K562 (cell line): ENCODE measurements around the gene PTK6. TPM values are rescaled to one million over a fixed set of nuclear protein-coding genes. Genes with fewer than 3 reads are reported as not detected.

Source experiments
- ATAC-seq: fragments of 200-7000 bp; cut with Tn5 transposase; 3 replicates; pipeline ENCODE4 v1.9.1; 2020; ENCODE audit warnings: moderate library complexity
- BruUV-seq: library from RNA; stranded (reverse); fragments of 400-500 nt; replicated peaks from 2 replicates; lab custom pipeline; 2021; lab: Mats Ljungman, UMichigan
- CTCF ChIA-PET: fragments of 300-600 bp; formaldehyde crosslinking; extraction: SDS; loops from one replicate; lab custom pipeline; 2021; ENCODE audit warnings: low intra/inter-chr PET ratio; lab: Yijun Ruan, JAX
- POLR2A ChIA-PET: fragments of 300-600, 350-650 bp; sonication (Branson Sonifier 250); formaldehyde crosslinking; extraction: SDS; loops from one replicate; lab custom pipeline; 2021; ENCODE audit warnings: antibody characterized with exemption, inconsistent platforms; lab: Yijun Ruan, JAX
- DNase-seq, 4 experiments: peaks; one replicate each; pipeline versions ENCODE4 v3.0.0 to v3.0.0-alpha.2; 2011 to 2018; ENCODE audit warnings: low spot score in 3 of 4, mixed read lengths in 3 of 4; ENCODE audit errors: extremely low read depth in 1 of 4
- FAIRE-seq: peaks from 2 replicates; lab custom pipeline; 2011; peaks lifted over from hg19 to GRCh38; lab: Jason Lieb, UNC
- H2AFZ ChIP-seq: 2 replicates; pipeline ENCODE4 v1.6.0; 2011; ENCODE audit warnings: low read depth, low read length, control low read depth, inconsistent platforms
- H3K27ac ChIP-seq: fragments of 200-600 bp; 3 replicates; pipeline ENCODE4 v1.8.0; 2011; ENCODE audit warnings: low read depth, mild to moderate bottlenecking, control low read depth, inconsistent platforms, low read length, moderate library complexity, mixed read lengths; ENCODE audit errors: extremely low read depth
- H3K27me3 ChIP-seq, 2 experiments: fragments of 300-600 bp in 1 of 2; 2 replicates in 1 of 2; 3 replicates in 1 of 2; pipeline versions ENCODE4 v1.6.0 to v1.8.0; 2011; ENCODE audit warnings: inconsistent platforms in 2 of 2, low read length in 2 of 2, mild to moderate bottlenecking in 1 of 2, mixed read lengths in 1 of 2, moderate library complexity in 1 of 2; ENCODE audit not compliant: control insufficient read depth in 2 of 2, insufficient read depth in 2 of 2
- H3K36me3 ChIP-seq: fragments of 300-600 bp; 3 replicates; pipeline ENCODE4 v1.8.0; 2011; ENCODE audit warnings: mild to moderate bottlenecking, low read length, inconsistent platforms; ENCODE audit not compliant: control insufficient read depth, insufficient read depth
- H3K4me1 ChIP-seq, 2 experiments: fragments of 200-600 bp in 1 of 2; replicated peaks in 1 of 2; 2 replicates in 1 of 2; 3 replicates in 1 of 2; pipeline versions ENCODE4 v1.5.1 to v1.8.0; 2011; ENCODE audit warnings: inconsistent platforms in 2 of 2, low read length in 2 of 2, mild to moderate bottlenecking in 1 of 2, mixed read lengths in 1 of 2, moderate library complexity in 1 of 2; ENCODE audit not compliant: control insufficient read depth in 2 of 2, insufficient read depth in 2 of 2
- H3K4me2 ChIP-seq: 2 replicates; pipeline ENCODE4 v1.6.1; 2011; ENCODE audit warnings: low read length, control low read depth, inconsistent platforms, mixed read lengths; ENCODE audit not compliant: insufficient read depth
- H3K4me3 ChIP-seq: fragments of 200-600 bp; sonication (generic), shearing (Covaris generic); 2 replicates; pipeline ENCODE4 v1.5.1; 2016; ENCODE audit warnings: control low read depth, inconsistent platforms
- H3K79me2 ChIP-seq: fragments of 200-600 bp; 3 replicates; pipeline ENCODE4 v1.8.0; 2011; ENCODE audit warnings: low read length, inconsistent platforms; ENCODE audit not compliant: control insufficient read depth, insufficient read depth
- H3K9ac ChIP-seq, 2 experiments: 2 replicates each; pipeline versions ENCODE4 v1.6.0 to v1.6.1; 2011; ENCODE audit warnings: low read depth in 2 of 2, low read length in 2 of 2, control low read depth in 1 of 2, inconsistent platforms in 1 of 2, mild to moderate bottlenecking in 1 of 2, mixed read lengths in 1 of 2; ENCODE audit not compliant: insufficient read depth in 1 of 2
- H3K9me1 ChIP-seq: one replicate; pipeline ENCODE4 v1.6.0; 2011; ENCODE audit warnings: inconsistent platforms, mild to moderate bottlenecking, low read length, moderate library complexity; ENCODE audit not compliant: control insufficient read depth, insufficient read depth
- H3K9me3 ChIP-seq: replicated peaks from 2 replicates; pipeline ENCODE4 v1.5.1; 2011; ENCODE audit warnings: low read depth, low read length, inconsistent platforms; ENCODE audit not compliant: control insufficient read depth, insufficient read depth
- H4K20me1 ChIP-seq: replicated peaks from 2 replicates; pipeline ENCODE4 v1.6.1; 2011; ENCODE audit warnings: low read length, inconsistent platforms, mixed read lengths; ENCODE audit not compliant: control insufficient read depth, insufficient read depth
- CBFA2T3 ChIP-seq: fragments of 450-650 bp; IDR thresholded peaks from 2 replicates; pipeline ENCODE4 v1.6.1; 2017
- CBFB ChIP-seq: sonication (generic); formaldehyde crosslinking; IDR thresholded peaks from 2 replicates; pipeline ENCODE4 v1.4.0; 2020; ENCODE audit warnings: mild to moderate bottlenecking, missing genetic modification reagents
- DEAF1 ChIP-seq: fragments of 450-650 bp; formaldehyde crosslinking; IDR thresholded peaks from 2 replicates; pipeline ENCODE4 v1.4.0; 2020; ENCODE audit warnings: mild to moderate bottlenecking, moderate library complexity
- FIP1L1 ChIP-seq: fragments of 200-400 bp; formaldehyde crosslinking; IDR thresholded peaks from 2 replicates; pipeline ENCODE4 v1.6.1; 2018; ENCODE audit warnings: mild to moderate bottlenecking, low read depth, low read length; ENCODE audit not compliant: poor library complexity, severe bottlenecking
- HNRNPUL1 ChIP-seq: fragments of 200-400 bp; formaldehyde crosslinking; IDR thresholded peaks from 2 replicates; pipeline ENCODE4 v1.6.1; 2017; ENCODE audit warnings: low read length
- POLR2H ChIP-seq: IDR thresholded peaks from 2 replicates; pipeline ENCODE4 v1.6.1; 2016; ENCODE audit warnings: missing genetic modification characterization, low read depth, mild to moderate bottlenecking, control low read depth, missing compliant biosample characterization, moderate library complexity
- RBM25 ChIP-seq: fragments of 200-400 bp; formaldehyde crosslinking; IDR thresholded peaks from 2 replicates; pipeline ENCODE4 v1.6.1; 2018; ENCODE audit warnings: low read length, low read depth, moderate library complexity; ENCODE audit not compliant: severe bottlenecking
- RFX5 ChIP-seq: IDR thresholded peaks from 2 replicates; pipeline ENCODE4 v1.6.1; 2011; ENCODE audit warnings: low read depth, mild to moderate bottlenecking, improper control_type of control experiment, low read length
- USF2 ChIP-seq: sonication (generic); formaldehyde crosslinking; IDR thresholded peaks from 2 replicates; pipeline ENCODE4 v1.5.0; 2020; ENCODE audit warnings: missing genetic modification reagents
- ZFPM2 ChIP-seq: fragments of 250-450 bp; sonication (Bioruptor Pico); IDR thresholded peaks from 2 replicates; pipeline ENCODE4 v1.5.1; 2022; ENCODE audit warnings: mild to moderate bottlenecking
- ZNF347 ChIP-seq: fragments of 450-650 bp; formaldehyde crosslinking; IDR thresholded peaks from 2 replicates; pipeline ENCODE4 v1.4.0; 2020; ENCODE audit warnings: low read depth, mild to moderate bottlenecking, moderate library complexity
- ZNF384 ChIP-seq: IDR thresholded peaks from 2 replicates; pipeline ENCODE4 v1.6.1; 2012; ENCODE audit warnings: low read depth, low read length, improper control_type of control experiment
- ZNF445 ChIP-seq: fragments of 250-450 bp; sonication (Bioruptor Pico); IDR thresholded peaks from 2 replicates; pipeline ENCODE4 v1.4.0; 2020; ENCODE audit warnings: low read depth, mild to moderate bottlenecking, moderate library complexity
- ZNF507 ChIP-seq: conservative IDR thresholded peaks from 2 replicates; pipeline ENCODE4 v1.6.1; 2017; ENCODE audit warnings: missing genetic modification characterization, missing compliant biosample characterization
- ZNF766 ChIP-seq: fragments of 200-800 bp; sonication (Bioruptor generic); conservative IDR thresholded peaks from 2 replicates; pipeline ENCODE4 v1.6.1; 2016; ENCODE audit warnings: missing genetic modification characterization, missing compliant biosample characterization
- WGBS: fragments of 100-300 bp; shearing (Covaris generic); methylation state at CpG from one replicate; pipeline ENCODE4 v1.1.6; 2016; ENCODE audit warnings: low coverage, mixed read lengths; ENCODE audit not compliant: insufficient coverage; ENCODE audit errors: missing lambda C conversion rate; 5-methylcytosine and 5-hydroxymethylcytosine counted together
- in situ Hi-C: fragments of 300-500 bp; cut with MboI; formaldehyde crosslinking; loops from 4 replicates; pipeline ENCODE4 v1.15.0; 2018; ENCODE audit warnings: inconsistent platforms, mixed read lengths
- intact Hi-C: fragments of 100-400 bp; cut with micrococcal nuclease; formaldehyde crosslinking; loops from 2 replicates; pipeline ENCODE4 v1.14.2; 2022
- polyA plus RNA-seq, 8 experiments: library from polyadenylated mRNA; depleted of rRNA in 4 of 8; stranded (reverse) in 5 of 8; unstranded in 3 of 8; fragments of >200 nt; fragmentation: Nextera tagmentation in 2 of 8; fragmentation: Illumina TruSeq in 1 of 8; extraction: Ambion mirVana in 2 of 8; extraction: Trizol in 1 of 8; gene quantifications; 2 replicates each; pipeline versions ENCODE4 v1.2.1 to v1.2.3, GENCODE V29; 2011 to 2014; ENCODE audit warnings: inconsistent platforms in 1 of 8, missing spikeins in 1 of 8
- total RNA-seq, 7 experiments: library from RNA; depleted of rRNA in 6 of 7; stranded (reverse); fragments of >200 nt in 6 of 7; fragmentation: Illumina TruSeq in 2 of 7; extraction: Trizol in 2 of 7; gene quantifications; 2 replicates each; pipeline versions ENCODE4 v1.2.1 to v1.2.3, GENCODE V29; 2011 to 2021; ENCODE audit warnings: low replicate concordance in 1 of 7
- TF ChIP-seq, protein P1 (sequence below): fragments of 450-650 bp; formaldehyde crosslinking; conservative IDR thresholded peaks from 2 replicates; pipeline ENCODE4 v1.4.0; 2022; ENCODE audit warnings: mild to moderate bottlenecking, missing genetic modification characterization
- TF ChIP-seq, protein P2 (sequence below): sonication (generic); formaldehyde crosslinking; IDR thresholded peaks from 2 replicates; pipeline ENCODE4 v1.8.0; 2022; ENCODE audit warnings: mild to moderate bottlenecking, missing genetic modification reagents

The PTK6 gene
- total and polyA plus RNA-seq, 9 of the 15 experiments (the other 6 are each of a cell fraction or from before 2014, with no cell fraction given) = 0.07 TPM; not detected in 8

GRCh38 chr20:63492518-63492917, 44.7 kb downstream of the PTK6 start (continued):
- no peak for TF ChIP-seq HNRNPUL1

DNA sequence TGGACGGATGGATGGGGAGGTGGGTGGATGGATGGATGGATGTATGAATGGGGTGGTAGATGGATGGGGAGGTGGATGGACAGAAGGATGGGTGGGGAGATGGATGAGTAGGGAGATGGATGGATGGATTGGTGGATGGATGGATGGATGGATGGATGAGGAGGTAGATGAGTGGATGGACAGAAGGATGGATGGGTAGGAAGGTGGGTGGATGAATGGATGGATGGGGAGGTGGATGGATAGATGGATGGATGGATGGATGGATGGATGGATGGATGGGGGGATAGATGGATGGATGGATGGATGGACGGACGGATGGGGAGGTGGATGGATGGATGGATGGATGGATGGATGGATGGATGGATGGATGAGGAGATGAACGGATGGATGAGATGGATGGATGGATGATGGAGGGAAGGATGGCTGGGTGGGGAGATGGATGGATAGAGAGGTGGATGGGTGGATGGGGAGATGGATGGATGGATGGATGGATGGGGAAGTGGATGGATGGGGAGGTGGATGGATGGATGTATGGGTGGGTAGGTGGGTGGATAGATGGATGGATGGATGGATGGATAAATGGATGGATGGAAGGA, 45.4 kb downstream of the PTK6 start:
- no peak overlapping the region for H3K27ac ChIP-seq
- POLR2A ChIA-PET = no interaction called here
- in situ Hi-C loops (no loop called here), intact Hi-C loops (no loop called here)
- H3K36me3 ChIP-seq = no peaks in the 10 kb centered on the region
- peaks cover 8% of the 10 kb centered on the region for H4K20me1 ChIP-seq
- BruUV-seq = no TSS peak
- H3K9me3 ChIP-seq = no peaks in the 10 kb centered on the region
- no peak for ATAC-seq
- CTCF ChIA-PET = no interaction called here
- H3K4me3 ChIP-seq = no peak overlapping the region
- no peak overlapping the region for H3K4me2 ChIP-seq
- H3K4me1 ChIP-seq = peaks cover 0 to 40% of the 10 kb centered on the region in 2 experiments; a peak in 3 of 5 replicates
- no peaks in the 10 kb centered on the region for H3K27me3 ChIP-seq
- WGBS = 7% methylated on average over 2 of the region's 4 CpGs
- H3K9ac ChIP-seq = no peak overlapping the region
- DNase-seq = no peak
- H2AFZ ChIP-seq = no peak overlapping the region
- H3K79me2 ChIP-seq = no peaks in the 10 kb centered on the region
- no peak for FAIRE-seq
- H3K9me1 ChIP-seq = no peaks in the 10 kb centered on the region
- TF ChIP-seq CBFA2T3 = no peak
- TF ChIP-seq, protein P1, sequence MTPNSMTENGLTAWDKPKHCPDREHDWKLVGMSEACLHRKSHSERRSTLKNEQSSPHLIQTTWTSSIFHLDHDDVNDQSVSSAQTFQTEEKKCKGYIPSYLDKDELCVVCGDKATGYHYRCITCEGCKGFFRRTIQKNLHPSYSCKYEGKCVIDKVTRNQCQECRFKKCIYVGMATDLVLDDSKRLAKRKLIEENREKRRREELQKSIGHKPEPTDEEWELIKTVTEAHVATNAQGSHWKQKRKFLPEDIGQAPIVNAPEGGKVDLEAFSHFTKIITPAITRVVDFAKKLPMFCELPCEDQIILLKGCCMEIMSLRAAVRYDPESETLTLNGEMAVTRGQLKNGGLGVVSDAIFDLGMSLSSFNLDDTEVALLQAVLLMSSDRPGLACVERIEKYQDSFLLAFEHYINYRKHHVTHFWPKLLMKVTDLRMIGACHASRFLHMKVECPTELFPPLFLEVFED (CRISPR knock-in tag) = no peak
- TF ChIP-seq ZNF384 = no peak
- TF ChIP-seq ZFPM2 (CRISPR knock-in tag) = no peak
- no peak for TF ChIP-seq ZNF766
- TF ChIP-seq CBFB (CRISPR knock-in tag) = no peak
- TF ChIP-seq, protein P2, sequence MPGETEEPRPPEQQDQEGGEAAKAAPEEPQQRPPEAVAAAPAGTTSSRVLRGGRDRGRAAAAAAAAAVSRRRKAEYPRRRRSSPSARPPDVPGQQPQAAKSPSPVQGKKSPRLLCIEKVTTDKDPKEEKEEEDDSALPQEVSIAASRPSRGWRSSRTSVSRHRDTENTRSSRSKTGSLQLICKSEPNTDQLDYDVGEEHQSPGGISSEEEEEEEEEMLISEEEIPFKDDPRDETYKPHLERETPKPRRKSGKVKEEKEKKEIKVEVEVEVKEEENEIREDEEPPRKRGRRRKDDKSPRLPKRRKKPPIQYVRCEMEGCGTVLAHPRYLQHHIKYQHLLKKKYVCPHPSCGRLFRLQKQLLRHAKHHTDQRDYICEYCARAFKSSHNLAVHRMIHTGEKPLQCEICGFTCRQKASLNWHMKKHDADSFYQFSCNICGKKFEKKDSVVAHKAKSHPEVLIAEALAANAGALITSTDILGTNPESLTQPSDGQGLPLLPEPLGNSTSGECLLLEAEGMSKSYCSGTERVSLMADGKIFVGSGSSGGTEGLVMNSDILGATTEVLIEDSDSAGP = no peak
- no peak for TF ChIP-seq ZNF507 (tag)
- no peak for TF ChIP-seq POLR2H (tag)
- no peak for TF ChIP-seq RBM25
- no peak for TF ChIP-seq FIP1L1
- TF ChIP-seq USF2 (CRISPR knock-in tag) = no peak
- TF ChIP-seq ZNF445 (CRISPR knock-in tag) = no peak
- TF ChIP-seq RFX5 = no peak
- no peak for TF ChIP-seq DEAF1 (CRISPR knock-in tag)
- TF ChIP-seq ZNF347 (CRISPR knock-in tag) = no peak
